OCI-LY7 (cell line): ENCODE measurements around the gene GNG7.

ENCODE experiments used
- EZH2phosphoT487 ChIP-seq: fragments of 200-600 bp; sonication (generic); IDR thresholded peaks from 2 replicates; pipeline ENCODE4 v1.6.1; 2018; ENCODE audit warnings: low read depth, borderline replicate concordance, mild to moderate bottlenecking, mixed run types, antibody characterized with exemption, low read length, moderate library complexity, mixed read lengths
- TF ChIP-seq, protein P1 (sequence below): fragments of 200-600 bp; sonication (generic); conservative IDR thresholded peaks from 2 replicates; pipeline ENCODE4 v1.5.1; 2014; ENCODE audit warnings: mild to moderate bottlenecking, antibody characterized with exemption, low read length, moderate library complexity, mixed read lengths

DNA sequence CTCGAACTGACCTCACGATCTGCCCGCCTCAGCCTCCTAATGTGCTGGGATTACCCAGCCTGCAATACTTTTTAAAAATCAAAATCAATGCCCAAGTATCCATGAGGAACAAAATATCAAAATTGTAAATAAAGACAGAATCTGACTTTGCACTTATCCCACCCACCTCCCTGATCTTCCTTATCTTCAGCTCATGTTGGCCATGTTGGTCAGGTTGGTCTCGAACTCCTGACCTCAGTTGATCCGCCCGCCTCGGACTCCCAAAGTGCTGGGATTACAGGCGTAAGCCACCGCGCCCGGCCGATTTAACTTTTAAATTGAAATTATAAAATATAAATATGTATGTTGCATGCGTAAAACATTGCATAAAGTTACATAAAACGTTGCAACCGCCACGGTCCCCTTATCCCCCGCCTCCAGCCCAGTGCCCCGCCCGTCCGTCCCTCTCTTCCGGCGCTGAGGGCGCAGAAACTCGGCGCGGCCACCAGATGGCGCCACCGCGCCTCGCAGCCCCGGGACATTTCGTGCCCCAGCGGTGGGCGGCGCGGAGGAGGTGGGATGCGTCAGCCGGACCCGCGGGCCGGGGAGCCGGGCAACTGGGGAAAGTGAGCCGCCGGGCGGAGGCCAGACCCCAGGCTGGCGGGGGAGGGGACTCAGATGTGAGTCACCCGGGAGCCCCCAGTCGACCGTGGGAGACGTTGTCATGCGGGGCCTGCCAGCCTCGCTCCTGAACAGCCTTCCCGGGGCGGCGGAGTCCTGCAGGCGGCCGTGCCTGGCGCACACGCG is 228.1 kb downstream of the GNG7 start:
- TF ChIP-seq, protein P1, sequence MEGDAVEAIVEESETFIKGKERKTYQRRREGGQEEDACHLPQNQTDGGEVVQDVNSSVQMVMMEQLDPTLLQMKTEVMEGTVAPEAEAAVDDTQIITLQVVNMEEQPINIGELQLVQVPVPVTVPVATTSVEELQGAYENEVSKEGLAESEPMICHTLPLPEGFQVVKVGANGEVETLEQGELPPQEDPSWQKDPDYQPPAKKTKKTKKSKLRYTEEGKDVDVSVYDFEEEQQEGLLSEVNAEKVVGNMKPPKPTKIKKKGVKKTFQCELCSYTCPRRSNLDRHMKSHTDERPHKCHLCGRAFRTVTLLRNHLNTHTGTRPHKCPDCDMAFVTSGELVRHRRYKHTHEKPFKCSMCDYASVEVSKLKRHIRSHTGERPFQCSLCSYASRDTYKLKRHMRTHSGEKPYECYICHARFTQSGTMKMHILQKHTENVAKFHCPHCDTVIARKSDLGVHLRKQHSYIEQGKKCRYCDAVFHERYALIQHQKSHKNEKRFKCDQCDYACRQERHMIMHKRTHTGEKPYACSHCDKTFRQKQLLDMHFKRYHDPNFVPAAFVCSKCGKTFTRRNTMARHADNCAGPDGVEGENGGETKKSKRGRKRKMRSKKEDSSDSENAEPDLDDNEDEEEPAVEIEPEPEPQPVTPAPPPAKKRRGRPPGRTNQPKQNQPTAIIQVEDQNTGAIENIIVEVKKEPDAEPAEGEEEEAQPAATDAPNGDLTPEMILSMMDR: peak; percentile 91
- no peak for TF ChIP-seq EZH2phosphoT487
